Body of pancreas (tissue), 4 donors: ENCODE data around the gene SAG.

Source experiments
- CTCF ChIP-seq, 7 experiments: fragments of 450-650 bp in 4 of 7; fragments of 200-600 bp in 3 of 7; sonication (generic) in 3 of 7; IDR thresholded peaks; one replicate each; pipeline ENCODE4 v1.5.1; 2016 to 2019; ENCODE audit warnings: antibody characterized with exemption in 7 of 7
- POLR2A ChIP-seq, 3 donors: fragments of 450-650 bp; IDR thresholded peaks; one replicate each; pipeline ENCODE4 v1.6.1; 2016; ENCODE audit warnings: antibody characterized with exemption in 3 of 3, mild to moderate bottlenecking in 2 of 3

GRCh38 chr2:233267516-233268245 is 39.9 kb upstream of the SAG start:
- TF ChIP-seq CTCF (IDR thresholded peaks at IDR 0.05) (no peak), POLR2A (IDR thresholded peaks at IDR 0.05) (no peak)
